SK-N-SH treated with all-trans-retinoic acid at 6 μM for 48 hours (cell line): ENCODE results near the gene CTCFL.

Experiments
- ATAC-seq: fragments of 200-7000 bp; cut with Tn5 transposase; 3 replicates; pipeline ENCODE4 v1.9.1; 2020; ENCODE audit warnings: mild to moderate bottlenecking, moderate library complexity
- BACH2 ChIP-seq: fragments of 250-450 bp; sonication (Bioruptor Pico); IDR thresholded peaks from 2 replicates; pipeline ENCODE4 v1.9.0; 2021; ENCODE audit warnings: mild to moderate bottlenecking, borderline replicate concordance
- CSDC2 ChIP-seq: fragments of 250-450 bp; sonication (Bioruptor Pico); IDR thresholded peaks from 2 replicates; pipeline ENCODE4 v1.5.0; 2020; ENCODE audit warnings: mild to moderate bottlenecking, moderate library complexity
- CSRNP3 ChIP-seq: fragments of 250-450 bp; sonication (Bioruptor Pico); IDR thresholded peaks from 2 replicates; pipeline ENCODE4 v1.5.1; 2021; ENCODE audit warnings: mild to moderate bottlenecking, moderate library complexity
- GLIS3 ChIP-seq: fragments of 250-450 bp; sonication (Bioruptor Pico); IDR thresholded peaks from 2 replicates; pipeline ENCODE4 v1.5.0; 2020; ENCODE audit warnings: mild to moderate bottlenecking, moderate library complexity
- ISL1 ChIP-seq: fragments of 250-450 bp; sonication (Bioruptor Pico); IDR thresholded peaks from 2 replicates; pipeline ENCODE4 v2.1.2; 2022; ENCODE audit warnings: mild to moderate bottlenecking, moderate library complexity
- OSR1 ChIP-seq: fragments of 250-450 bp; sonication (Bioruptor Pico); IDR thresholded peaks from 2 replicates; pipeline ENCODE4 v1.8.0; 2022; ENCODE audit warnings: moderate library complexity, mild to moderate bottlenecking, inconsistent platforms
- RARB ChIP-seq: fragments of 250-450 bp; sonication (Bioruptor Pico); IDR thresholded peaks from 2 replicates; pipeline ENCODE4 v1.8.0; 2021; ENCODE audit warnings: mild to moderate bottlenecking, moderate library complexity
- TOX ChIP-seq: fragments of 250-450 bp; sonication (Bioruptor Pico); IDR thresholded peaks from 2 replicates; pipeline ENCODE4 v1.8.0; 2021; ENCODE audit warnings: mild to moderate bottlenecking, moderate library complexity, borderline replicate concordance
- ZFP3 ChIP-seq: fragments of 250-450 bp; sonication (Bioruptor Pico); IDR thresholded peaks from 2 replicates; pipeline ENCODE4 v1.5.0; 2020; ENCODE audit warnings: mild to moderate bottlenecking, moderate library complexity
- ZFP30 ChIP-seq: fragments of 450-650 bp; formaldehyde crosslinking; IDR thresholded peaks from 2 replicates; pipeline ENCODE4 v1.5.0; 2022; ENCODE audit warnings: mild to moderate bottlenecking, moderate library complexity
- ZNF565 ChIP-seq: fragments of 450-650 bp; formaldehyde crosslinking; conservative IDR thresholded peaks from 2 replicates; pipeline ENCODE4 v1.5.0; 2020; ENCODE audit warnings: low read depth, mild to moderate bottlenecking, moderate library complexity
- ZNF8 ChIP-seq: fragments of 450-650 bp; formaldehyde crosslinking; IDR thresholded peaks from 2 replicates; pipeline ENCODE4 v1.5.0; 2020; ENCODE audit warnings: mild to moderate bottlenecking, moderate library complexity
- TF ChIP-seq, protein P1 (sequence below): fragments of 250-450 bp; sonication (Bioruptor Pico); IDR thresholded peaks from 2 replicates; pipeline ENCODE4 v1.8.0; 2020; ENCODE audit warnings: mild to moderate bottlenecking, moderate library complexity, borderline replicate concordance
- TF ChIP-seq, protein P2 (sequence below): fragments of 250-450 bp; sonication (Bioruptor Pico); IDR thresholded peaks from 2 replicates; pipeline ENCODE4 v1.5.1; 2020; ENCODE audit warnings: low read depth, mild to moderate bottlenecking, moderate library complexity
- TF ChIP-seq, protein P3 (sequence below): fragments of 250-450 bp; sonication (Bioruptor Pico); IDR thresholded peaks from 2 replicates; pipeline ENCODE4 v1.8.0; 2021; ENCODE audit warnings: low read depth, mild to moderate bottlenecking, moderate library complexity, borderline replicate concordance
- TF ChIP-seq, protein P4 (sequence below): fragments of 250-450 bp; sonication (Bioruptor Pico); IDR thresholded peaks from 2 replicates; pipeline ENCODE4 v1.5.0; 2020; ENCODE audit warnings: mild to moderate bottlenecking, moderate library complexity

The CTCFL gene

GRCh38 chr20:57568960-57569359 lies 44.0 kb upstream of the CTCFL start:
- no peak for TF ChIP-seq GLIS3 (CRISPR knock-in tag)
- TF ChIP-seq ZFP30 (CRISPR knock-in tag), result no peak
- TF ChIP-seq, protein P1, sequence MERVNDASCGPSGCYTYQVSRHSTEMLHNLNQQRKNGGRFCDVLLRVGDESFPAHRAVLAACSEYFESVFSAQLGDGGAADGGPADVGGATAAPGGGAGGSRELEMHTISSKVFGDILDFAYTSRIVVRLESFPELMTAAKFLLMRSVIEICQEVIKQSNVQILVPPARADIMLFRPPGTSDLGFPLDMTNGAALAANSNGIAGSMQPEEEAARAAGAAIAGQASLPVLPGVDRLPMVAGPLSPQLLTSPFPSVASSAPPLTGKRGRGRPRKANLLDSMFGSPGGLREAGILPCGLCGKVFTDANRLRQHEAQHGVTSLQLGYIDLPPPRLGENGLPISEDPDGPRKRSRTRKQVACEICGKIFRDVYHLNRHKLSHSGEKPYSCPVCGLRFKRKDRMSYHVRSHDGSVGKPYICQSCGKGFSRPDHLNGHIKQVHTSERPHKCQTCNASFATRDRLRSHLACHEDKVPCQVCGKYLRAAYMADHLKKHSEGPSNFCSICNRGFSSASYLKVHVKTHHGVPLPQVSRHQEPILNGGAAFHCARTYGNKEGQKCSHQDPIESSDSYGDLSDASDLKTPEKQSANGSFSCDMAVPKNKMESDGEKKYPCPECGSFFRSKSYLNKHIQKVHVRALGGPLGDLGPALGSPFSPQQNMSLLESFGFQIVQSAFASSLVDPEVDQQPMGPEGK (CRISPR knock-in tag), result no peak
- TF ChIP-seq ISL1 (CRISPR knock-in tag), result no peak
- TF ChIP-seq, protein P2, sequence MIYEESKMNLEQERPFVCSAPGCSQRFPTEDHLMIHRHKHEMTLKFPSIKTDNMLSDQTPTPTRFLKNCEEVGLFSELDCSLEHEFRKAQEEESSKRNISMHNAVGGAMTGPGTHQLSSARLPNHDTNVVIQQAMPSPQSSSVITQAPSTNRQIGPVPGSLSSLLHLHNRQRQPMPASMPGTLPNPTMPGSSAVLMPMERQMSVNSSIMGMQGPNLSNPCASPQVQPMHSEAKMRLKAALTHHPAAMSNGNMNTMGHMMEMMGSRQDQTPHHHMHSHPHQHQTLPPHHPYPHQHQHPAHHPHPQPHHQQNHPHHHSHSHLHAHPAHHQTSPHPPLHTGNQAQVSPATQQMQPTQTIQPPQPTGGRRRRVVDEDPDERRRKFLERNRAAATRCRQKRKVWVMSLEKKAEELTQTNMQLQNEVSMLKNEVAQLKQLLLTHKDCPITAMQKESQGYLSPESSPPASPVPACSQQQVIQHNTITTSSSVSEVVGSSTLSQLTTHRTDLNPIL (CRISPR knock-in tag), result no peak
- TF ChIP-seq, all 23 proteins: peak for 0
- no peak for ATAC-seq

DNA sequence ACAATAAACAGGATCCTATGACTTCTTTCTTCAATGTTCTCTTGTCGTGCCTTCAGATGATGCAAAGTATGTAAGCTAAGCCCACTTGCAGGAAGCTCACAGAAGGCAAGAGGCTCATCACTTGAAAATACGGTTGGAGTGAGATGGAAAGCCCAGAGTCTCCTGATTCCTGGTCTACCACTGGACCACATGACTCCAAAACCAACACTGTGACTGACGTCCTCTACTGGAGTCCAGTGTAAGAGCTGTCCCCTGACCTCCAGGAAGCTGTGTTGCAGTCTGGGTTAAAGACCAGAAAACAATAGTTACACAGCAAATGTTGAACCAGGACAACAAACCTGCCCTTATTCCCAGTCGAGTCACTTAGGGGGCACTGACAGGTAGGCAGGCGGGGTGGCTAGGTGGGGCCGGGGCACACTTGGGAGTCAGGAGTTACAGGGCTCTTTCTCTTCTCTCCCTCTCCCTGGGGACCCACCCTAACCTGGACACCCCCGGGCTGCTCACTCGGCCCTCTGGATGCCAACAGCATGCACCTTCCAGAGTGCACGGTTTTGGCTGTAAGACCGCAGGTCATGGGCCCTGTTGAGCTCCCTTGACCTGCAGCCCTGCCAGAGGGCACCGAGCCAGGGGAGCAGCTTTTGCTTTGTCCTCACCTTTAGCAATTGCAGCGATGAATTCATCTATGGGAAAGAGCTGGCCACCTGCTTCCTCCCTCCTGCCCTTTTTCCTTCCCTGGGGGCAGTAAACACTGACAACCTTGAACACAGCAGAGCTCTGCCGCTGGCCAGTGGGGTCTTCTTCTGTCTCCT lies 43.4 kb upstream of the CTCFL start:
- ATAC-seq, result no peak
- TF ChIP-seq, protein P3, sequence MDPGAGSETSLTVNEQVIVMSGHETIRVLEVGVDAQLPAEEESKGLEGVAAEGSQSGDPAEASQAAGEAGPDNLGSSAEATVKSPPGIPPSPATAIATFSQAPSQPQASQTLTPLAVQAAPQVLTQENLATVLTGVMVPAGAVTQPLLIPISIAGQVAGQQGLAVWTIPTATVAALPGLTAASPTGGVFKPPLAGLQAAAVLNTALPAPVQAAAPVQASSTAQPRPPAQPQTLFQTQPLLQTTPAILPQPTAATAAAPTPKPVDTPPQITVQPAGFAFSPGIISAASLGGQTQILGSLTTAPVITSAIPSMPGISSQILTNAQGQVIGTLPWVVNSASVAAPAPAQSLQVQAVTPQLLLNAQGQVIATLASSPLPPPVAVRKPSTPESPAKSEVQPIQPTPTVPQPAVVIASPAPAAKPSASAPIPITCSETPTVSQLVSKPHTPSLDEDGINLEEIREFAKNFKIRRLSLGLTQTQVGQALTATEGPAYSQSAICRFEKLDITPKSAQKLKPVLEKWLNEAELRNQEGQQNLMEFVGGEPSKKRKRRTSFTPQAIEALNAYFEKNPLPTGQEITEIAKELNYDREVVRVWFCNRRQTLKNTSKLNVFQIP (CRISPR knock-in tag), result no peak
- TF ChIP-seq CSDC2 (CRISPR knock-in tag) (no peak), ISL1 (CRISPR knock-in tag) (no peak), OSR1 (no peak)
- TF ChIP-seq, protein P4, sequence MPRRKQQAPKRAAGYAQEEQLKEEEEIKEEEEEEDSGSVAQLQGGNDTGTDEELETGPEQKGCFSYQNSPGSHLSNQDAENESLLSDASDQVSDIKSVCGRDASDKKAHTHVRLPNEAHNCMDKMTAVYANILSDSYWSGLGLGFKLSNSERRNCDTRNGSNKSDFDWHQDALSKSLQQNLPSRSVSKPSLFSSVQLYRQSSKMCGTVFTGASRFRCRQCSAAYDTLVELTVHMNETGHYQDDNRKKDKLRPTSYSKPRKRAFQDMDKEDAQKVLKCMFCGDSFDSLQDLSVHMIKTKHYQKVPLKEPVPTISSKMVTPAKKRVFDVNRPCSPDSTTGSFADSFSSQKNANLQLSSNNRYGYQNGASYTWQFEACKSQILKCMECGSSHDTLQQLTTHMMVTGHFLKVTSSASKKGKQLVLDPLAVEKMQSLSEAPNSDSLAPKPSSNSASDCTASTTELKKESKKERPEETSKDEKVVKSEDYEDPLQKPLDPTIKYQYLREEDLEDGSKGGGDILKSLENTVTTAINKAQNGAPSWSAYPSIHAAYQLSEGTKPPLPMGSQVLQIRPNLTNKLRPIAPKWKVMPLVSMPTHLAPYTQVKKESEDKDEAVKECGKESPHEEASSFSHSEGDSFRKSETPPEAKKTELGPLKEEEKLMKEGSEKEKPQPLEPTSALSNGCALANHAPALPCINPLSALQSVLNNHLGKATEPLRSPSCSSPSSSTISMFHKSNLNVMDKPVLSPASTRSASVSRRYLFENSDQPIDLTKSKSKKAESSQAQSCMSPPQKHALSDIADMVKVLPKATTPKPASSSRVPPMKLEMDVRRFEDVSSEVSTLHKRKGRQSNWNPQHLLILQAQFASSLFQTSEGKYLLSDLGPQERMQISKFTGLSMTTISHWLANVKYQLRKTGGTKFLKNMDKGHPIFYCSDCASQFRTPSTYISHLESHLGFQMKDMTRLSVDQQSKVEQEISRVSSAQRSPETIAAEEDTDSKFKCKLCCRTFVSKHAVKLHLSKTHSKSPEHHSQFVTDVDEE (CRISPR knock-in tag), result no peak
- TF ChIP-seq, protein P2 (CRISPR knock-in tag), result no peak

DNA sequence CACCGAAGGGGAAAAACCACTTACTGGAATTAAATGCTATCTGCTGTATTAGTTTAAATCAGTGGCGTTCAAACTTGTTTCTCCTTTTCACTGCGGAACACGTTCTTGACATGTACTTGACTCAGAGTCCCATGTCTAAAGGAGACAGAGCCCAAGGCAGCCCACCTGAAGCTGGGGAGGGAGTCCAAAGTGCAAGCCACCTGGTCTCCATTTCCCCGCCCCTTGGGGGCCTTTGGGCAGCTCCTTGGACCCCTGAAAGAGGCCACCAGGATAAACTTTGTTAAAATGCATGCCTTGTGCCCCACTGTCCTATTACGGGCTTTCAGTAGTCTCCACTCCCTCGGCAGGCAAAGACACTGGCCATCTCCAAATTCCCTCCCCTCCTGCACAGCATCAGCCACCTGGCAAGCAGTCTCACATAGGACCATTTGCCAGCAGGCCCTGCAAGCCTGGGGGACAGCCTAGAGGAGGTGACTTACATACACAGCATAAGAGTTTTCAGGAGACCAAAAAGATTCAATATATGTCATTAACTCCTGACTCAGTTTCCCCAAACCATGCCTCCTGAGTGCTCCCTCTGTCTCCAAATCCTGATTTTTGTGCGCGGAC lies 42.6 kb upstream of the CTCFL start:
- no peak for ATAC-seq
- TF ChIP-seq ZNF8 (no peak), CSRNP3 (CRISPR knock-in tag) (no peak), ZNF565 (no peak), RARB (CRISPR knock-in tag) (no peak), GLIS3 (CRISPR knock-in tag) (no peak), TOX (CRISPR knock-in tag) (no peak), ZFP3 (CRISPR knock-in tag) (no peak), BACH2 (CRISPR knock-in tag) (no peak)
- TF ChIP-seq, protein P1 (CRISPR knock-in tag), result no peak
- TF ChIP-seq, protein P4 (CRISPR knock-in tag), result no peak
